PC-3 (cell line): ENCODE measurements around the gene MMP15. TPM values are rescaled to one million over a fixed set of nuclear protein-coding genes. Genes with fewer than 3 reads are reported as not detected.

Experiments used
- ATAC-seq: fragments of 200-7000 bp; cut with Tn5 transposase; 2 replicates; pipeline ENCODE4 v1.9.1; 2020; ENCODE audit warnings: mild to moderate bottlenecking, moderate library complexity
- BruUV-seq: library from RNA; stranded (reverse); fragments of 400-500 nt; replicated peaks from 2 replicates; lab custom pipeline; 2021; lab: Mats Ljungman, UMichigan
- CTCF ChIA-PET: fragments of 300-600 bp; sonication (Branson Sonifier 250); formaldehyde crosslinking; loops from one replicate; lab custom pipeline; 2022; ENCODE audit warnings: antibody characterized with exemption; lab: Charles Lee
- POLR2A ChIA-PET: fragments of 300-600 bp; sonication (Branson Sonifier 250); formaldehyde crosslinking; loops from one replicate; lab custom pipeline; 2022; ENCODE audit warnings: antibody characterized with exemption; ENCODE audit not compliant: unreplicated experiment; lab: Charles Lee
- DNase-seq: peaks from one replicate; pipeline ENCODE4 v3.0.0-alpha.2; 2015
- H2AFZ ChIP-seq: fragments of 300-600 bp; sonication (generic); 2 replicates; pipeline ENCODE4 v1.6.0; 2016; ENCODE audit warnings: antibody characterized with exemption, low read length
- H3F3A ChIP-seq: fragments of 300-600 bp; sonication (generic); one replicate; pipeline ENCODE4 v1.6.0; 2017; ENCODE audit warnings: antibody characterized with exemption, low read length, control low read depth, mild to moderate bottlenecking; ENCODE audit not compliant: unreplicated experiment
- H3K27ac ChIP-seq: fragments of 300-600 bp; sonication (generic); 2 replicates; pipeline ENCODE4 v1.5.1; 2016; ENCODE audit warnings: mild to moderate bottlenecking, low read length
- H3K27me3 ChIP-seq: fragments of 300-600 bp; sonication (generic); 2 replicates; pipeline ENCODE4 v1.6.1; 2016; ENCODE audit warnings: low read length, mixed read lengths
- H3K36me3 ChIP-seq: fragments of 300-600 bp; sonication (generic); 2 replicates; pipeline ENCODE4 v1.6.1; 2016; ENCODE audit warnings: low read depth, mixed run types, low read length, mixed read lengths
- H3K4me1 ChIP-seq: fragments of 300-600 bp; sonication (generic); 2 replicates; pipeline ENCODE4 v1.5.1; 2016; ENCODE audit warnings: low read length; ENCODE audit not compliant: insufficient read depth
- H3K4me2 ChIP-seq: fragments of 300-600 bp; sonication (generic); 2 replicates; pipeline ENCODE4 v1.6.0; 2016; ENCODE audit warnings: low read length
- H3K4me3 ChIP-seq: fragments of 300-600 bp; sonication (generic); 2 replicates; pipeline ENCODE4 v1.5.1; 2016; ENCODE audit warnings: mild to moderate bottlenecking, low read length, mixed read lengths
- H3K79me2 ChIP-seq: fragments of 300-600 bp; sonication (generic); 2 replicates; pipeline ENCODE4 v1.6.1; 2017; ENCODE audit warnings: low read length, mixed read lengths
- H3K9ac ChIP-seq: fragments of 300-600 bp; sonication (generic); 2 replicates; pipeline ENCODE4 v1.6.0; 2016; ENCODE audit warnings: mild to moderate bottlenecking, low read length
- H3K9me2 ChIP-seq: fragments of 300-600 bp; sonication (generic); replicated peaks from 2 replicates; pipeline ENCODE4 v1.6.1; 2016; ENCODE audit warnings: mixed run types, low read length, mixed read lengths
- H3K9me3 ChIP-seq: fragments of 300-600 bp; sonication (generic); 2 replicates; pipeline ENCODE4 v1.6.1; 2016; ENCODE audit warnings: low read length, mixed read lengths
- H4K20me1 ChIP-seq: fragments of 300-600 bp; sonication (generic); 2 replicates; pipeline ENCODE4 v1.6.1; 2016; ENCODE audit warnings: low read length, mixed read lengths
- EZH2 ChIP-seq: fragments of 300-600 bp; sonication (generic); IDR thresholded peaks from one replicate; pipeline ENCODE4 v1.6.1; 2017; ENCODE audit warnings: antibody characterized with exemption, mild to moderate bottlenecking, low read length; ENCODE audit not compliant: unreplicated experiment
- EZH2phosphoT487 ChIP-seq: fragments of 300-600 bp; sonication (generic); IDR thresholded peaks from 2 replicates; pipeline ENCODE4 v1.6.1; 2018; ENCODE audit warnings: mild to moderate bottlenecking, antibody characterized with exemption, low read length, borderline replicate concordance
- intact Hi-C: fragments of 100-400 bp; cut with micrococcal nuclease; formaldehyde crosslinking; loops from 2 replicates; pipeline ENCODE4 v1.9.0; 2023
- total RNA-seq: library from RNA; depleted of rRNA; stranded (reverse); fragments of >200 nt; gene quantifications from 2 replicates; pipeline ENCODE4 v1.2.3, GENCODE V29; 2014
- TF ChIP-seq, protein P1 (sequence below): fragments of 300-600 bp; sonication (generic); conservative IDR thresholded peaks from 2 replicates; pipeline ENCODE4 v1.5.1; 2017; ENCODE audit warnings: antibody characterized with exemption, low read depth, mild to moderate bottlenecking, low read length

The MMP15 gene
- total RNA-seq, 1 experiment from 2014 or later: 6.3 TPM

GRCh38 chr16:58034128-58034685 is 8.7 kb downstream of the MMP15 start:
- intact Hi-C loops: no loop called here
- POLR2A ChIA-PET: no interaction called here

GRCh38 chr16:58034774-58035173 is 9.2 kb downstream of the MMP15 start:
- H3K36me3 ChIP-seq: no peaks in the 10 kb centered on the region
- ChIA-PET POLR2A (no interaction called here), CTCF (no interaction called here)
- DNase-seq (no peak), ATAC-seq (no peak)
- no peaks in the 10 kb centered on the region for H3K79me2 ChIP-seq
- H3K27me3 ChIP-seq: no peaks in the 10 kb centered on the region
- no peaks in the 10 kb centered on the region for H3K4me1 ChIP-seq
- no peaks in the 10 kb centered on the region for H3K9me3 ChIP-seq
- H3K27ac ChIP-seq: no peak overlapping the region
- H3K9ac ChIP-seq: no peak overlapping the region
- H3F3A ChIP-seq: no peaks in the 10 kb centered on the region
- BruUV-seq: no TSS peak
- H3K9me2 ChIP-seq: no peaks in the 10 kb centered on the region
- no peak overlapping the region for H3K4me2 ChIP-seq
- no peak for TF ChIP-seq EZH2phosphoT487
- no peak for TF ChIP-seq EZH2
- TF ChIP-seq, protein P1, sequence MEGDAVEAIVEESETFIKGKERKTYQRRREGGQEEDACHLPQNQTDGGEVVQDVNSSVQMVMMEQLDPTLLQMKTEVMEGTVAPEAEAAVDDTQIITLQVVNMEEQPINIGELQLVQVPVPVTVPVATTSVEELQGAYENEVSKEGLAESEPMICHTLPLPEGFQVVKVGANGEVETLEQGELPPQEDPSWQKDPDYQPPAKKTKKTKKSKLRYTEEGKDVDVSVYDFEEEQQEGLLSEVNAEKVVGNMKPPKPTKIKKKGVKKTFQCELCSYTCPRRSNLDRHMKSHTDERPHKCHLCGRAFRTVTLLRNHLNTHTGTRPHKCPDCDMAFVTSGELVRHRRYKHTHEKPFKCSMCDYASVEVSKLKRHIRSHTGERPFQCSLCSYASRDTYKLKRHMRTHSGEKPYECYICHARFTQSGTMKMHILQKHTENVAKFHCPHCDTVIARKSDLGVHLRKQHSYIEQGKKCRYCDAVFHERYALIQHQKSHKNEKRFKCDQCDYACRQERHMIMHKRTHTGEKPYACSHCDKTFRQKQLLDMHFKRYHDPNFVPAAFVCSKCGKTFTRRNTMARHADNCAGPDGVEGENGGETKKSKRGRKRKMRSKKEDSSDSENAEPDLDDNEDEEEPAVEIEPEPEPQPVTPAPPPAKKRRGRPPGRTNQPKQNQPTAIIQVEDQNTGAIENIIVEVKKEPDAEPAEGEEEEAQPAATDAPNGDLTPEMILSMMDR: no peak
- no peak overlapping the region for H2AFZ ChIP-seq
- H4K20me1 ChIP-seq: no peaks in the 10 kb centered on the region
- H3K4me3 ChIP-seq: no peak overlapping the region
- intact Hi-C loops: no loop called here

More at GRCh38 chr16:58034128-58034685, 8.7 kb downstream of the MMP15 start:
- H3K79me2 ChIP-seq: no peaks in the 10 kb centered on the region
- H3K4me3 ChIP-seq: no peak overlapping the region
- no peak overlapping the region for H3K9ac ChIP-seq
- no peak overlapping the region for H3K27ac ChIP-seq
- no peaks in the 10 kb centered on the region for H3K9me2 ChIP-seq
- no TSS peak for BruUV-seq
- no peaks in the 10 kb centered on the region for H4K20me1 ChIP-seq
- H2AFZ ChIP-seq: no peak overlapping the region
- TF ChIP-seq EZH2phosphoT487: no peak
- TF ChIP-seq, protein P1: no peak
- no peak for TF ChIP-seq EZH2
- no peaks in the 10 kb centered on the region for H3K27me3 ChIP-seq
- H3K9me3 ChIP-seq: no peaks in the 10 kb centered on the region
- ATAC-seq (no peak), DNase-seq (no peak)
- no peaks in the 10 kb centered on the region for H3K36me3 ChIP-seq
- no peaks in the 10 kb centered on the region for H3F3A ChIP-seq
- CTCF ChIA-PET: no interaction called here
- H3K4me1 ChIP-seq: no peaks in the 10 kb centered on the region
- no peak overlapping the region for H3K4me2 ChIP-seq

GRCh38 chr16:58035356-58036170 is 10.0 kb downstream of the MMP15 start:
- intact Hi-C loops: no loop called here
- ChIA-PET POLR2A (no interaction called here), CTCF (no interaction called here)
- H3K79me2 ChIP-seq: no peaks in the 10 kb centered on the region
- no peaks in the 10 kb centered on the region for H4K20me1 ChIP-seq
- H3K9me2 ChIP-seq: no peaks in the 10 kb centered on the region
- ATAC-seq (no peak), DNase-seq (no peak)
- H3K4me3 ChIP-seq: no peak overlapping the region
- BruUV-seq: no TSS peak
- H3K9ac ChIP-seq: no peak overlapping the region
- no peak overlapping the region for H2AFZ ChIP-seq
- no peak overlapping the region for H3K4me2 ChIP-seq
- no peak for TF ChIP-seq EZH2phosphoT487
- TF ChIP-seq EZH2: no peak
- TF ChIP-seq, protein P1: no peak
- H3K36me3 ChIP-seq: no peaks in the 10 kb centered on the region
- no peaks in the 10 kb centered on the region for H3K9me3 ChIP-seq
- H3K27me3 ChIP-seq: no peaks in the 10 kb centered on the region
- no peaks in the 10 kb centered on the region for H3K4me1 ChIP-seq
- H3K27ac ChIP-seq: no peak overlapping the region
- no peaks in the 10 kb centered on the region for H3F3A ChIP-seq
